ENCODE results near the gene ACER3.
"Not testable (repeated sequence)": the region's sequence is repeated elsewhere in the genome, so short reads cannot be mapped to it uniquely, and the experiment has no call there.

The ACER3 gene

DNA sequence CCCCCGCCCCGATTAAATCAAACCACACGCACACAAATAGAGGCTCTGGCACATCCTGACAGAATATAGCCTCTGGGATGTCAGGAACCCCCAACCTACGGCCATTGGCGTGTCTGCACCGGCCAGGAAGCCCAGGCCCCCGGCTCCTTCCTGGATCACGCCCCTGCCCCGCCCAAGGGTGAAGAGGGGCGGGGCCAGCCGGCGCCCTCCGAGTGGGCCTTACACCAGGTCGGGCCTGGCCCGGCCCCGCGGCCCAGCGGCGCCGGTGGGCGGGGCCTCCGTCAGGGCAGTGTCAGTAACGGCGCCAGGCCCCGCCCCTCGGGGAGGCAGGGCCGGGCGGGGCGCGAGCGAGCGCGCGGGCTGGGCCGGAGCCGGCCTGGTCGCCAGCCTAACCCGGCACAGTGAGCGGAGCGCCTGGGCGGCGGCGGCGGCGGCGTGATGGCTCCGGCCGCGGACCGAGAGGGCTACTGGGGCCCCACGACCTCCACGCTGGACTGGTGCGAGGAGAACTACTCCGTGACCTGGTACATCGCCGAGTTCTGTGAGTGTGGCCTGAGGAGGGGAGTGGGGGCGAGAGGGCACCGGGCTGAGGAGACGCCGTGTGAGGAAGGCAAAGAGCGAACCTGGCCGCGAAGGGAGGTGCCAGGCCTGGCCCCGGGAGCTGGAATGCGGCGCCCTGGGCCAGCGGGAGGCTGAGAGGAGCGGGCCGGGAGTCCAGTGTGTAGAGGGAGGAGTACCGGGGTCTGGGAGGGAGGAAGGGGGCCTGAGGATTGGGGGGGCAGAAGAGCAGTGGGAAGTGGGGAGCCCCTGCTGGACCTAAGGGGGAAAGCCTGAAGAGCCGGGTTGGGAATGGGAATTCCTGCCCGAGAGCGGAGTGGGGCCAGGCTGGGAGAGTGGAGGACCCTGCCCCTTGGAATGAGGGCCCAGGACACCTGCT is at the start of gene ACER3:
Gene ACER3, plus strand, starts transcription at position 380 of the 937 bp plus-strand sequence. Its CDS starts 59 bp downstream, at position 439.
- peak; percentile 94 for DNase-seq (ENCODE audit: low spot score)

- DNase-seq (ENCODE audit: low spot score), result no peak
These were observed 49.5 kb upstream of the ACER3 start for GRCh38 chr11:76811259-76811658.

DNA sequence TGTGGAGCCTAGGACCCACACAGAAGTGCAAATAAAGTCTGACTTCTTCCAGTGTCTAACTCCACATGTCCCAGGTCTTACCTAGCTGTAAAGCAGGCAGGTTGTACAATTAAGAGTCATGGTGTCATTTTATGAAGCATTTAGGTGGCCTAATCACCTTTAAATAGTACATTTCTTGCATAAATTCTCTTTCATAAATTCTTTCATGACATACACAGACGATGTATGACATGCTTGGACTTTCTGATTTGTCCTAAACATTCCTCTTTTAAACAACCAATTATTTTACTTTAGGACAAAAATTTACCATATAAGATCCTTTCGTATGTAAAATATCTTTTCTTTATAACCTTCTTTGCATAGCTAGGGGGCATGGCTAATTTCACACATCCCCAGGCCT is 46.3 kb upstream of the ACER3 start:
- DNase-seq (ENCODE audit: low spot score), result no peak

GRCh38 chr11:76815678-76816077 is 45.0 kb upstream of the ACER3 start:
- DNase-seq (ENCODE audit: low spot score), result not testable (repeated sequence)

- DNase-seq (ENCODE audit: low spot score), result no peak
These were observed 40.5 kb upstream of the ACER3 start for GRCh38 chr11:76820184-76820566.

GRCh38 chr11:76821396-76821795 is 39.3 kb upstream of the ACER3 start:
- DNase-seq (ENCODE audit: low spot score), result not testable (repeated sequence)

DNA sequence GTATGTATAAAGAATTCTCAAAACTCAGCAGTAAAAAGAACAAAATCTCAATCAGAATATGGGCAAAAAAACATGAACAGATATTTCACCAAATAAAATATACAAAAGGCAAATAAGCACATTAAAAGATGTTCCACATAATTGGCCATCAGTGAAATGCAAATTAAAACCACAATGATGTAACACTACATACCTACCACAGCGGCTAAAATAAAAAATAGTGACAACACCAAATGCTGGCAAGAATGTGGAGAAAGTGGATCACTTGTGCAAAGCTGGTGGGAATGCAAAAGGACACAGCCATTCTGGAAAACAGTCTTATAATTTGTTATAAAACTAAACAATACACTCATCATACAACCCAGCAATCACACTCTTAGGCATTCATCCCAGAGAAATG is 38.3 kb upstream of the ACER3 start:
- DNase-seq (ENCODE audit: low spot score), result no peak

DNA sequence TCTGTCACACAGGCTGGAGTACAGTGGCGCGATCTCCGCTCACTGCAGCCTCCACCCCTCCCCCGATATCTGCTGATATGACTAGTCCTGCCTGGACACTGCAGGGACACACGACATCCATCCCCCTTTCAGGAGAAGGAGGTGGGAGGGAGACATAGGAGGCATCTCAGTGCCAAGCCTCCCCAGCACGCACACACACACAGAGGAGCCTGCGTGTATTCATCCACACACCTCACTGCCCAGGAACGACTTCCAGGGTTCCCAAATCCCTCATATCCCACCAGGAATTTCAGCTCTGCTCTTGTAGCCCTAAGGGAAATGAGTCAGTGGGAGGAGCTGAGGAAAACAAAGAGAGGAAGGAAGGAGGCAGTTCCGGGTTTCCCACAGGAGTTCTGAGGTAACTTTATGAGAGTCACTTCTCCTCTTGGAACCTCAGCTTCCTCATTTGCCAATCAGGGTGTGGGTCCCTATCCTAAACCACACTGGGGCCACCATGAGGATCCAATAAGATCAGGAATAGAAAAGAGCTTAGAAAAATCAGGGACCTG is 37.2 kb upstream of the ACER3 start:
- peak; percentile 96 for DNase-seq (ENCODE audit: low spot score)

DNA sequence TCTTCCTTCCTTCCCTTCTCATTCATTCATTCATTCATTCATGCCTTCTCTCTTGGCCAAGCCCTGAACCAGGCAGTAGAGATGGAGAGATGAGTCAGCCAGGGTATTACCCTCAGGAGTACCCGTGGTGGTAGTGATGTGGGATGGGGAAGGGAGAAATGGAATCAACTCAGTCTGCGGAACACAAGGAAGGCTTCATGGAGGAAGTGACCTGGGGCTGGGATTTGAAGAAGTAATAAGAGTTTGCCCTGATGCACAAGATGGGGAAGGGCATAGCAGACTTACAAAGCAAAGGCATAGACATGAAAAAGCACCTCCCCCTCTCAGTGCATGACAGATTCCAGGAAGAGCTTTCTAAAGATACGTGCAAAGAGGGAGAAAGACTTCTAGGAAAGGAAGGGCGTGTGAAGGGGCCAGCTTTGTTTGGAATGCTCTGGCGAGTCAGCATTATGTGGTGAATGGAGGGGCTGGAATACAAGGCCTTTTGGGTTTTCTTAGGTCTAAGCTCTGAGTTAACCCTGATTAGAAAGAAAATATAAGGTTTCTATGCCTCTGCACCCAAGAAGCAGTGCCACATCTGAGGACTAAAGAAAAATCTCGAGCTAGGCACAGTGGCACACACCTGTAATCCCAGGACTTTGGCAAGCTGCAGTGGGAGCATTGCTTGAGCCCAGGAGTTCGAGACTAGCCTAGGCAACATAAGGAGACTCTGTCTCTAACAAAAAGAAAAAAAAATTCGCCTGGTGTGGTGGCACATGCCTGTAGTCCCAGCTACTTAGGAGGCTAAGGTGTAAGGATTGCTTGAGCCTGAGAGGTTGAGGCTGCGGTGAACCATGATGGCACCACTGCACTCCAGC is 36.4 kb upstream of the ACER3 start:
- peak; percentile 68 for DNase-seq (ENCODE audit: low spot score)

- peak; percentile 42 for DNase-seq (ENCODE audit: low spot score)
These were observed 35.6 kb upstream of the ACER3 start for GRCh38 chr11:76824980-76825725.

GRCh38 chr11:76825726-76826396 is 34.9 kb upstream of the ACER3 start:
- no peak for DNase-seq (ENCODE audit: low spot score)

DNA sequence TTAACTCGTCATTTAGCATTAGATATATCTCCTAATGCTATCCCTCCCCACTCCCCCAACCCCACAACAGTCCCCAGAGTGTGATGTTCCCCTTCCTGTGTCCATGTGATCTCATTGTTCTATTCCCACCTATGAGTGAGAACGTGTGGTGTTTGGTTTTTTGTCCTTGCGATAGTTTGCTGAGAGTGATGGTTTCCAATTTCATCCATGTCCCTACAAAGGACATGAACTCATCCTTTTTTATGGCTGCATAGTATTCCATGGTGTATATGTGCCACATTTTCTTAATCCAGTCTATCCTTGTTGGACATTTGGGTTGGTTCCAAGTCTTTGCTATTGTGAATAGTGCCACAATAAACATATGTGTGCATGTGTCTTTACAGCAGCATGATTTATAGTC is 34.2 kb upstream of the ACER3 start:
- not testable (repeated sequence) for DNase-seq (ENCODE audit: low spot score)

GRCh38 chr11:76827005-76827404 is 33.7 kb upstream of the ACER3 start:
- not testable (repeated sequence) for DNase-seq (ENCODE audit: low spot score)

GRCh38 chr11:76830639-76831327 is 29.9 kb upstream of the ACER3 start:
- no peak for DNase-seq (ENCODE audit: low spot score)

GRCh38 chr11:76831686-76832310 is 28.9 kb upstream of the ACER3 start:
- DNase-seq (ENCODE audit: low spot score), result no peak

- no peak for DNase-seq (ENCODE audit: low spot score)
These were observed 28.4 kb upstream of the ACER3 start for GRCh38 chr11:76832361-76832760.

GRCh38 chr11:76834151-76834550 is 26.6 kb upstream of the ACER3 start:
- no peak for DNase-seq (ENCODE audit: low spot score)

- DNase-seq (ENCODE audit: low spot score), result no peak
These were observed 25.7 kb upstream of the ACER3 start for GRCh38 chr11:76835036-76835435.

- DNase-seq (ENCODE audit: low spot score), result no peak
These were observed 24.6 kb upstream of the ACER3 start for GRCh38 chr11:76835928-76836612.

All from kidney tubule cell (primary cell).